Stimulated activated naive CD4-positive, alpha-beta T cell treated with Interleukin-2 at 50 U/mL for 16 hours (primary cell): ENCODE data around the gene FBN1.

Experiments
- DNase-seq: peaks from one replicate; lab custom pipeline; 2025; lab: John Stamatoyannopoulos, UW

FBN1 gene

DNA sequence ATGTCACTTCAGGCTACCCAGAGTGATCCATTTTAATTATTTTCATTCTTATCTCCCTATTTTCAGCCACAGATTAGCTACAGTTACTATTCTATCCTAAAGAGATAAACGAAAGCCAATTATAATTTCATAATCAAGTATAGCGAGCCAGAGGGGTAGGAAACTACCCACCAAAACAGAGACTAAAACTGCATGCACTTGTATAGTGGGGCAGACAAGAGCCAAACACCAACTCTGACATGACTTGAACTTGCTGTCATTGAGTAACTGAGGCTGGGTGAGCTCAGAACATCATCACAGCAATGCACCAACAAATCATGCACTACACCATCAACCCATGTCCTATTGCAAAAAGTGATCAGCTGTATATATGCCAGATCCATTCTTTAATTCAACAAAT lies 64.8 kb downstream of the FBN1 start:
- DNase-seq, result no peak

DNA sequence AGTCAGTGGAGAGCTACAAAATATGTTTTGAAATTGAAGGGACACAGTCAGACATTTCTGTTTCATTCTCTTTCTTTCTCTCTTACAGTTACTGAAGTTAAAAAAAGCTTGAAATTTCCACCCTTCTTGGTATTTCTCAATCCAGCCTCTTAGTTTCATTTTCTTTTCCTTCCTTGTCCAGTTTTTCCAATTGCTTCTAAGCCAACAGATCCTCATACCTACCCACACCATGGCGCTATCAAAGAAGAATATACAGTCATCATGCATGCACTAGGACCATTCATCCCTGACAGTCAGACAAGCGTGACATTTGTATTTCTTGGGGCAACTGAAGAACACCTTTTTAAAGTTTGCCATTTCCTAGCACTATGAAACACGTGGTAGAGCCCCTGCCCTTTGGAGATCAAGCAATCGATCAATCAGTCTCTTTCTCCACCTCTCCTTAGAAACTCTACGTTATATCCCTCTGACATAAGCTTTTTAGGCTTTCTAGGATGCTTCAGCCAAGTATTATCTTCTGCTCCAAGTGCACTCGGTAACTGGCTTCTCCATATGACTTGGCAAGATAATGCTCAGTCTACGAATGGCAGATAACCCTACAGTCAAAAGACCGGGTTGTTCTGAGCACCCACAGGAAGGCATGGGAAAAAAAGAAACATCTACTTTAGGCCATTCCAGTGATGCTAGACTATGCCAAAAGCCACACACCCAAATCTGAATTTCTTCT lies 65.4 kb downstream of the FBN1 start:
- no peak for DNase-seq

GRCh38 chr15:48578965-48579364 lies 66.5 kb downstream of the FBN1 start:
- no peak for DNase-seq

DNA sequence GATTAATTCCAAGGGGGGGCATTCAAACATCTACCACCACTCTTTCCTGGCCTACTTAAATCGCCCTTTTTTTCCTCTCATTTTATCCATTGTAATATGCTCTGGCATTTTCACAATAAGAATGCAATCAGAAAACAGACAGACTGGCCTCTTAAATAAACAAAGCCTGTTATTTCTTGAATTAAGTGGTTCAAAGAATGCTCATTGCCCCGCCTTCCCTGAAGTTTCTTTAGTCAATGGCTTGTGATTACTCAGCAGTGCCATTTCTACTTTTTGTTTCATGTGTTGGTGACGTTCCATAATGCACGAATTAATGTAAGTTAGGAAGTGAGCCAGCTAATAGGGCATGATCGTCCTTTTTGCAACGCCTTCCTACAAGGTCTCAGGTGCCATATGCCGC lies 68.0 kb downstream of the FBN1 start:
- no peak for DNase-seq

- no peak for DNase-seq
Observed at GRCh38 chr15:48574187-48574586, 71.3 kb downstream of the FBN1 start.

- DNase-seq, result no peak
Observed at GRCh38 chr15:48573780-48574179, 71.7 kb downstream of the FBN1 start.

DNA sequence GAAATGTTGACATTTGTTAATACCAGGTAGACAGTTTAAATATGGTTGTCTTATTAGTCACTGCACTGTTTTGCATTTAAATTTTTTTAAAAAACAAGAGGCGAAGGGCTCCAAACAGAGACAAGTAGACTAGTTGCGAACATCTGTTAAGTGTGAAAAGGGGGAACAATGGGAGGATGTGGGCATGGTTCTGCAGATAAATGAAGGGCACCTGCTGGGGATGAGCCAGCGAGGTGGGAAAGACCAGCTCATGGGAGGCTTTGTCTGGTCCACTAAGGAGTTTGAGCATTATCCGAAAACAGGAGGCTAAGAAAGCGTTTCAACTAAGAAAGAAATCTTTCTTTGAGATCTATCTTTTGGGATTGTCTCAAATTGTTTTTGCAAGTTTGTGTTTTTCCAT lies 72.7 kb downstream of the FBN1 start:
- no peak for DNase-seq

- DNase-seq, result no peak
Observed at GRCh38 chr15:48571510-48571909, 74.0 kb downstream of the FBN1 start.

GRCh38 chr15:48570822-48571221 lies 74.7 kb downstream of the FBN1 start:
- no peak for DNase-seq

DNA sequence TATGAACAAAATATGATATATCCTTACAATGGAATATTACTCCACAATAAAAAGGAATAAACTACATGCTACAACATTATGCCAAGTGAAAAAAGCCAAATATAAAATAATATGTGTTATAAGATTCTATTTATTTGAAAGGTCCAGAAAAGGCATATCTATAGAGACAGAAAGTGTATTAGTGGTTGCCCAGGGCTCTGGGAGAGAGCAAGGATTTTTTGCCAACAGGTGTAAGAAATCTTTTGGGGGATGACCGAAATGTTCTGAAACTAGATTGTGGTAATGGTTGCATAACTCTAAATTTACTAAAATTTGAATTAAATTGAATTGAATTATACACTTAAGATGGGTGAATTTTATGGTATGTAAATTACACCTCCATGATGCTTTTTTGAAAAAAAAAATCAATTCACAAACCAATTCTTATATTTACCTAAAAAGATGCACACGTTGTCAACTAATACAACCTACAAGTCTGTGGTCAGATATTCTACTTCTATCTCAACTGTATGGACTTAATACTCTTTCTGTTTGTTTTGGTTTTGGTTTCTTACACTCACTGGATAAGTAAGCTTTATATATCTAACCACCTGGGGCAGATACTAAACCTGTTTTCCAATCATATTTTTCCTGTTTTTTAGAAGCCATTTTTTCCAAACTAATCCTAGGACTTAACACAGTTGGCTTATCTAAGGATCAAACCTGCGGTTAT lies 75.8 kb downstream of the FBN1 start:
- DNase-seq, result no peak

DNA sequence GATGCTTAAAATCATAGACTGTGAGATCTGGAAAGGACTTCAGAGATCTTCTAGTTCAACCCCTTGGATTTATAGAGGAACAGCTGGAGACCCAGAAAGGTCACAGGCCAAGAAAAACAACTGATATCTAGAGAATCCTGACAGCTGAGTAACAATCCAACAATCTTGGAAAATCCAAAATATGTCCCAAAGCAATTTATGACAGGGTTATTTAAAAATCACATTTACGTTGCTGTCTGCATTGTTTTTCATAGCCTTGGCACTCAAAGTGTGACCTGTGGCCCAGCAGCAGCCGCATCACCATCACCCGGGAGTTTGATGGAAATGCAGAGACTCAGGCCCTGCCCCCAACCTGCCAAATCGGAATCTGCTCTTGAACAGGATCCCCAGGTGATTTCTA lies 78.8 kb downstream of the FBN1 start:
- no peak for DNase-seq

DNA sequence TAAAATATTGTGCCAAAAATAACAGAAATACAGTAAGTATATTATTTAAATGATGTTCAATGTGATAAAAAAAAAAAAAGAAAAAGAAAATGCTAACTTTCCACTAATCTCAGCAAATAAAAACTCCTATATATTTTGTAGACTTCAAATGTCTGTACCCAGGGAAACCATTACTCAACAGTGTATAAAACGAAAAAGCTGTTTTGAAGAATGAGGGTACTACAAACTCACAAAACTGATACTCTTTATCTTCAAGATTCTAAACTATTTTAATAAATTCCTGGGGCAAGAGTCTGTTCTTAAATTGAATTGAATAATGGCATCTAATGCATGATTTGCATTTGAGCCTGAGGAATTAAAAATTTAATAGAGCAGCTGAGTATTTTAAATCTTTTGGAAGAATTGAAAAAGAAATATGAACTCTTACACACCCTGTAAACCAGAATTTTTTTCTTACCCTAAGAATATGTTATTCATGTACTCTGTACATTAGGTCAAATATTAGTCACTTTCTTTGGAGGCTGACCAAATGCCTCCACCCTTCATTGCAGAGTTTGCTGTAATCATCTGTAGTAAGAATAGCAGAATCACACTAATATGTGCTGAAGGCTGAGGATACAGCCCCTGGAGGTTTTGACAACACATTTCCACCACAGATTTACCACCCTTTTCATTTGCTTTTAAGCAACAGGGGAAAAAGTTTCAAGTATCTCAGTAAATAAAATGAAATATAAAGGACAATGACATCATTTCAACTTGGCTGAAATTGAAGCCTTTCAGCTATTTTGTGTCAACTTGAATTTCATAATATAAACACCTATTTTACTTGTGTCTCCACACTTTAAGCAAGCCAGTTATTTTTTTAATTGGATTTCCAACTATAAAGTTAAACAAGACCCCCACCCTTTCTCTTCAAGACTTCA lies 79.7 kb downstream of the FBN1 start:
- no peak for DNase-seq

GRCh38 chr15:48564690-48565089 lies 80.8 kb downstream of the FBN1 start:
- no peak for DNase-seq

- DNase-seq, result no peak
Observed at GRCh38 chr15:48563934-48564333, 81.6 kb downstream of the FBN1 start.

DNA sequence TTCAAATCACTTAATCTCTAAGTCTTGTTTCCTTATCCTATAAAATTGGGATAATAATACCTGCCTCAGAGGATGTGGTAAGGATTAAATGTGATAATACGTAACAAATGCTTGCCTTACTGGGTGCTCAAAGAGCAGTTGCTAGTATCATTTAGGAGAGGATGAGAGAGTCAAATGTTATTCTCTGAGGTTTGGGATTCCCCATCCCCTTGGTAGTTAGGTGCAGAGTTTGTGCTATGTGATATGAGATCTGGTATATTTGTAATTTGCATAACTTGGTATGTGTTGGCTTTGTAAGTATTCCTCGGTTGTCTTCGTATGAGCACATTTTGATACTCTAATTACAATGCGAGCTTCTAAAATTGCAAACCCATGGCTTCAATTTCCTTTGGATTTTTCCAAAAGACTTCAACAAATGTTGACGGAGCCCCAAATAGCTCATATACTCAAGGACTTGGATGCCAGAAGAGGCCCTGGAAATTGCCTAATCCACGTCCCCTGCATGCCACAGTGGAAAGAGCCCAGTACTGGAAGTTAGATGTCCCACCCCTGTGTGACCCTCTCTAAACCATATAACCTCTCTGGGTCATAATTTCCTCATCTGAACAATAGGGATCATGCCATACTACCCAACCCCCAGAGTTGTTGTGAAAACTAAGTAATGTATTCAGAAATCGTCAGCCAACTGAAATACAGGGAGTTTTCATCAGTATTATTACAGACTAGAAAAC lies 85.0 kb downstream of the FBN1 start:
- DNase-seq, result no peak

DNA sequence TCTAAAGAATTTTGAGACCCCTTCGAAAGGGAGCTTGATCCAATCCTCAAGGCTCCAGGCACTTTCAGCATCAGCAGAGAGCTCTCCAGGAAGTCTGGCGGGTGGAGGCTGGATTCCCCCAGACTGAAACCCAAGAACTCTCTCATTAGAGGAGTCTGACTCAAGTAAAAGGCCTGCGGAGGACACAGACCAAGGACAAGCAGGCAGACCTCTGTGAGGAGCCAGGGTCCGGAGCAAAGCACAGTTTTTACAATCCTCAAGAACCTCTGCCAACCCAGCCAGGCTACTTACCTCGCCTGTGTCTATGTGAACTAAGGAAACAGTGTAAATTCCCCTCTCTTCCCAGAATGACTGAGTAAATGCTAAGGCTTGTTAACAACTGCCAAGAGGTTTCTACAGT lies 86.2 kb downstream of the FBN1 start:
- no peak for DNase-seq

DNA sequence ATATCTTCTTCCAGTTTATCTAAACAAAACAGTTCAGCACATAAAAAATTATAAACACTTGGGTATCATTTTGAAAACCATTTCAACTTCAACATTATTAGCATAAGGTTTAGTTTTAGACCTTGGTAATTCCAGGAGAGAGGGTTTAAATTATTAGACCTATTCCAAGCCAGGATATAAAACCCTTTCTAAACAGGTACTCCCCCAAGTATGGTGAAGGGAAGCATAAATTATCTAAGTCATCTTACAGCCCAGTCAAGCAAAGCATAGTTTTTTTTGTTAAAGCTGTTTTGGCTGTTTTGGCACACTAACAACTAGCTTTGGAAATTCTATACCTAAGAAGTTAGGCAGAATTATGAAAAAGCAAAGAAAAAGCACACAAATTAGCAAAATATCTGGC lies 87.3 kb downstream of the FBN1 start:
- DNase-seq, result no peak

GRCh38 chr15:48557335-48557734 lies 88.2 kb downstream of the FBN1 start:
- DNase-seq, result no peak

DNA sequence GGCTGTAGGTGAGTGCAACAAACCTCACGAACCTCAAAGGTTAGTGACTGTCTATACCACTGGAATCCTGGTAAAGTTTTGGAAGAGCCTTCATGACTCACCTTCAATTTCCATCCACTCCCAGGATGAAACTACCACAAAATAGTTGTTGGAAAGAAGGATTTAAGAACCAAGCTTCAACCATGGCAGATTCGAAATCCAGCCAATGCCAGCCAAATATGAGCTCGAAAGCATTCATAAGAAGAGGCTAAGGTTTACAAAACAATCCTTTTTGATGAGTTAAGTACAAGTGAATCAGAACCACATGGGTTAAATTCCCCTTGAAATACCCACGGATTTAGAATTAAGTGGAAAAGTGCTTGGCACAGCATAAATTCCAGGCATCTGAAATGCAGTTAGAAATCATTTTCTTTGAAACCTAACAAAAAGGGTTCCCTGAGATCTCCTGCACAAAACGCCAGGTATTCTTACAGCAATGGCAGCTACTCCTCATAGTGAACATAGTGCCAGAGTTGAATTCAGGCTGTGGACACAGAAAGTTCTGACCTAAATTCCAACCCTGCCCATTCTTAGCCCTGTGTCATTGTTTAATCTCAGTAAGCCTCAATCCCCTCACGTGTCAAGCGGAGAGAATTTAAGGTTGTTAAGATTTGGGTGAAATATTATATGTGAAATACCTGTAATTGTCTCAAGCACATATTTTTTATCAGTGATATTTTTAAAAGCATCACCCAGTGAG lies 89.2 kb downstream of the FBN1 start:
- no peak for DNase-seq

- DNase-seq, result no peak
Observed at GRCh38 chr15:48555241-48555881, 90.1 kb downstream of the FBN1 start.

- no peak for DNase-seq
Observed at GRCh38 chr15:48554112-48554511, 91.4 kb downstream of the FBN1 start.
